Glutamatergic neuron (in vitro differentiated cells): ENCODE data around the gene THBS2. TPM values are rescaled to one million over a fixed set of nuclear protein-coding genes. Genes with fewer than 3 reads are reported as not detected.
A peak's percentile ranks its signal among the peaks of the same experiment; 100 is the strongest.
"Not testable (repeated sequence)": the region's sequence is repeated elsewhere in the genome, so short reads cannot be mapped to it uniquely, and the experiment has no call there.

Source experiments
- DNase-seq: peaks from one replicate; pipeline ENCODE4 v3.0.0; 2022
- H3K27ac Mint-ChIP-seq: one replicate; pipeline ENCODE4 v1.8.0; 2020; ENCODE audit warnings: mild to moderate bottlenecking, mixed read lengths, inconsistent platforms; ENCODE audit not compliant: unreplicated experiment
- H3K27me3 Mint-ChIP-seq: one replicate; pipeline ENCODE4 v1.8.0; 2020; ENCODE audit warnings: mild to moderate bottlenecking, moderate library complexity, mixed read lengths, inconsistent platforms; ENCODE audit not compliant: unreplicated experiment
- H3K36me3 Mint-ChIP-seq: one replicate; pipeline ENCODE4 v1.8.0; 2020; ENCODE audit warnings: mild to moderate bottlenecking, mixed read lengths, inconsistent platforms; ENCODE audit not compliant: unreplicated experiment
- H3K4me1 Mint-ChIP-seq: one replicate; pipeline ENCODE4 v1.8.0; 2020; ENCODE audit warnings: mild to moderate bottlenecking, low read depth, mixed read lengths, inconsistent platforms; ENCODE audit not compliant: unreplicated experiment
- H3K4me3 Mint-ChIP-seq: one replicate; pipeline ENCODE4 v1.8.0; 2020; ENCODE audit warnings: mild to moderate bottlenecking, mixed read lengths, inconsistent platforms; ENCODE audit not compliant: unreplicated experiment
- H3K9me3 Mint-ChIP-seq: one replicate; pipeline ENCODE4 v1.8.0; 2020; ENCODE audit warnings: mild to moderate bottlenecking, moderate library complexity, mixed read lengths, inconsistent platforms; ENCODE audit not compliant: unreplicated experiment
- CTCF ChIP-seq: fragments of 200-600 bp; sonication (generic); IDR thresholded peaks from one replicate; pipeline ENCODE4 v1.5.0; 2021; ENCODE audit not compliant: partially characterized antibody, unreplicated experiment
- total RNA-seq: library from RNA; stranded (reverse); fragmentation: NEBNext Ultra II Directional; extraction: Animal tissue kit (Norgen Biotek cat#: 25700); gene quantifications from one replicate; pipeline ENCODE4 v1.2.1, GENCODE V29; 2021; ENCODE audit not compliant: unreplicated experiment

Gene THBS2
- total RNA-seq, 1 donor from 2014 or later = 3.1 TPM

GRCh38 chr6:169265486-169266131 is 12.0 kb upstream of the THBS2 start:
- peaks cover 2% of the 10 kb centered on the region for H3K9me3 Mint-ChIP-seq
- H3K4me3 Mint-ChIP-seq = no peak overlapping the region
- peaks cover 6% of the 10 kb centered on the region for H3K4me1 Mint-ChIP-seq
- TF ChIP-seq CTCF = no peak
- peaks cover 7% of the 10 kb centered on the region for H3K27me3 Mint-ChIP-seq
- no peak overlapping the region for H3K27ac Mint-ChIP-seq
- no peak for DNase-seq
- H3K36me3 Mint-ChIP-seq = peaks cover 5% of the 10 kb centered on the region

GRCh38 chr6:169263836-169264608 is 10.4 kb upstream of the THBS2 start:
- Mint-ChIP-seq H3K36me3 (peaks cover 5% of the 10 kb centered on the region), H3K4me1 (peaks cover 6% of the 10 kb centered on the region), H3K4me3 (no peak overlapping the region), H3K9me3 (peaks cover 2% of the 10 kb centered on the region), H3K27me3 (peaks cover 7% of the 10 kb centered on the region), H3K27ac (peak overlapping the region; percentile 90)
- DNase-seq = no peak
- TF ChIP-seq CTCF = no peak

- H3K4me3 Mint-ChIP-seq = no peak overlapping the region
- no peak for TF ChIP-seq CTCF
- DNase-seq = no peak
- H3K27me3 Mint-ChIP-seq = peaks cover 7% of the 10 kb centered on the region
- H3K27ac Mint-ChIP-seq = peak overlapping the region; percentile 90
- peaks cover 2% of the 10 kb centered on the region for H3K9me3 Mint-ChIP-seq
- peaks cover 6% of the 10 kb centered on the region for H3K4me1 Mint-ChIP-seq
- peaks cover 5% of the 10 kb centered on the region for H3K36me3 Mint-ChIP-seq
Measured at GRCh38 chr6:169263374-169263773, 9.7 kb upstream of the THBS2 start.

GRCh38 chr6:169262602-169263001 is 9.0 kb upstream of the THBS2 start:
- H3K36me3 Mint-ChIP-seq, H3K4me1 Mint-ChIP-seq, H3K27ac Mint-ChIP-seq, H3K9me3 Mint-ChIP-seq, H3K27me3 Mint-ChIP-seq, DNase-seq, H3K4me3 Mint-ChIP-seq: not testable (repeated sequence)

- no peak for TF ChIP-seq CTCF
- H3K27me3 Mint-ChIP-seq = peaks cover 9% of the 10 kb centered on the region
- no peak overlapping the region for H3K27ac Mint-ChIP-seq
- no peak for DNase-seq
- peaks cover 9% of the 10 kb centered on the region for H3K36me3 Mint-ChIP-seq
- no peak overlapping the region for H3K4me3 Mint-ChIP-seq
- peaks cover 8% of the 10 kb centered on the region for H3K9me3 Mint-ChIP-seq
- peaks cover 29% of the 10 kb centered on the region for H3K4me1 Mint-ChIP-seq
Measured at GRCh38 chr6:169256518-169256917, 2.9 kb upstream of the THBS2 start.
